IPS-NIHi7 (cell line): ENCODE data around the gene OSBP.

Experiments used
- DNase-seq: peaks from one replicate; pipeline ENCODE4 v3.0.0; 2012; ENCODE audit warnings: mixed read lengths; ENCODE audit errors: extremely low spot score

OSBP gene

GRCh38 chr11:59602432-59602831 lies 13.1 kb downstream of the OSBP start:
- no peak for DNase-seq

GRCh38 chr11:59601788-59602187 lies 13.8 kb downstream of the OSBP start:
- DNase-seq = no peak

GRCh38 chr11:59600636-59601035 lies 14.9 kb downstream of the OSBP start:
- no peak for DNase-seq

- no peak for DNase-seq
Observed at GRCh38 chr11:59600234-59600633, 15.3 kb downstream of the OSBP start.

- no peak for DNase-seq
Observed at GRCh38 chr11:59598961-59599360, 16.6 kb downstream of the OSBP start.

- no peak for DNase-seq
Observed at GRCh38 chr11:59584294-59584693, 31.3 kb downstream of the OSBP start.

GRCh38 chr11:59582006-59582405 lies 33.6 kb downstream of the OSBP start:
- no peak for DNase-seq

- no peak for DNase-seq
Observed at GRCh38 chr11:59578369-59578768, 37.2 kb downstream of the OSBP start.

GRCh38 chr11:59575505-59575904 lies 40.1 kb downstream of the OSBP start:
- DNase-seq = no peak

GRCh38 chr11:59574932-59575502 lies 40.6 kb downstream of the OSBP start:
- DNase-seq = no peak

- no peak for DNase-seq
Observed at GRCh38 chr11:59574467-59574866, 41.1 kb downstream of the OSBP start.

- no peak for DNase-seq
Observed at GRCh38 chr11:59573216-59573615, 42.4 kb downstream of the OSBP start.

GRCh38 chr11:59572091-59572490 lies 43.5 kb downstream of the OSBP start:
- no peak for DNase-seq

- DNase-seq = no peak
Observed at GRCh38 chr11:59562292-59562691, 53.3 kb downstream of the OSBP start.

GRCh38 chr11:59560702-59561473 lies 54.7 kb downstream of the OSBP start:
- DNase-seq = peak; percentile 77

GRCh38 chr11:59560290-59560701 lies 55.3 kb downstream of the OSBP start:
- peak; percentile 58 for DNase-seq

- DNase-seq = no peak
Observed at GRCh38 chr11:59559886-59560285, 55.7 kb downstream of the OSBP start.

- DNase-seq = no peak
Observed at GRCh38 chr11:59558270-59558643, 57.3 kb downstream of the OSBP start.

GRCh38 chr11:59556917-59557348 lies 58.6 kb downstream of the OSBP start:
- DNase-seq = no peak

- DNase-seq = peak; percentile 38
Observed at GRCh38 chr11:59556115-59556916, 59.3 kb downstream of the OSBP start.

GRCh38 chr11:59555601-59556114 lies 59.9 kb downstream of the OSBP start:
- no peak for DNase-seq

GRCh38 chr11:59553323-59553722 lies 62.3 kb downstream of the OSBP start:
- no peak for DNase-seq

- no peak for DNase-seq
Observed at GRCh38 chr11:59552844-59553243, 62.7 kb downstream of the OSBP start.
